Esophagus muscularis mucosa (tissue), 4 donors: ENCODE results near the gene LRRC41. TPM values are rescaled to one million over a fixed set of nuclear protein-coding genes. Genes with fewer than 3 reads are reported as not detected.

Experiments
- DNase-seq: peaks from one replicate; pipeline ENCODE4 v3.0.0-alpha.2; 2017; ENCODE audit errors: extremely low spot score
- H3K27ac ChIP-seq, 4 donors: fragments of 200-600 bp; sonication (generic); replicated peaks in 1 of 4; 1 replicate in 3 of 4; 2 replicates in 1 of 4; pipeline ENCODE4 v1.5.1; 2016 to 2019; ENCODE audit warnings: mild to moderate bottlenecking in 1 of 4
- H3K27me3 ChIP-seq, 4 donors: fragments of 200-600 bp; sonication (generic); one replicate each; pipeline versions ENCODE4 v1.5.1 to v1.6.0; 2016 to 2019
- H3K36me3 ChIP-seq, 4 donors: fragments of 200-600 bp; sonication (generic); one replicate each; pipeline ENCODE4 v1.5.1; 2016 to 2019
- H3K4me1 ChIP-seq, 4 donors: fragments of 200-600 bp; sonication (generic); one replicate each; pipeline ENCODE4 v1.5.1; 2016 to 2019
- H3K4me3 ChIP-seq, 4 donors: fragments of 200-600 bp; sonication (generic); 1 replicate in 2 of 4; 2 replicates in 2 of 4; pipeline ENCODE4 v1.5.1; 2016 to 2019; ENCODE audit warnings: mild to moderate bottlenecking in 4 of 4, moderate library complexity in 1 of 4
- H3K9me3 ChIP-seq, 4 donors: fragments of 200-600 bp; sonication (generic); 1 replicate in 3 of 4; 2 replicates in 1 of 4; pipeline ENCODE4 v1.5.1; 2016 to 2019
- EP300 ChIP-seq: sonication (generic); formaldehyde crosslinking; IDR thresholded peaks from one replicate; pipeline ENCODE4 v1.6.1; 2017; ENCODE audit warnings: antibody characterized with exemption
- POLR2A ChIP-seq: fragments of 450-650 bp; IDR thresholded peaks from one replicate; pipeline ENCODE4 v1.6.1; 2017; ENCODE audit warnings: antibody characterized with exemption, moderate library complexity, mild to moderate bottlenecking, low read depth
- POLR2AphosphoS5 ChIP-seq, 2 donors: sonication (generic); formaldehyde crosslinking; IDR thresholded peaks; one replicate each; pipeline ENCODE4 v1.6.1; 2017; ENCODE audit warnings: antibody characterized with exemption in 2 of 2
- WGBS: methylation state at CpG from one replicate; pipeline ENCODE4 v1.1.5; 2018; 5-methylcytosine and 5-hydroxymethylcytosine counted together
- intact Hi-C: fragments of 100-400 bp; cut with DNase I; formaldehyde crosslinking; loops from one replicate; pipeline ENCODE4 v1.15.1; 2023
- total RNA-seq, 4 donors: library from RNA; depleted of rRNA; stranded (reverse); fragments of >200 nt; gene quantifications; one replicate each; pipeline versions ENCODE4 v1.1.0 to v1.2.1, GENCODE V29; 2016
- TF ChIP-seq, protein P1 (sequence below), 3 experiments: fragments of 200-600 bp in 2 of 3; fragments of 450-650 bp in 1 of 3; sonication (generic) in 2 of 3; IDR thresholded peaks; one replicate each; pipeline ENCODE4 v1.5.1; 2017 to 2019; ENCODE audit warnings: antibody characterized with exemption in 3 of 3, mild to moderate bottlenecking in 2 of 3, moderate library complexity in 1 of 3

Gene LRRC41
- total RNA-seq, 4 donors from 2014 or later, result 59.0 to 81.1 (median 75.8) TPM

DNA sequence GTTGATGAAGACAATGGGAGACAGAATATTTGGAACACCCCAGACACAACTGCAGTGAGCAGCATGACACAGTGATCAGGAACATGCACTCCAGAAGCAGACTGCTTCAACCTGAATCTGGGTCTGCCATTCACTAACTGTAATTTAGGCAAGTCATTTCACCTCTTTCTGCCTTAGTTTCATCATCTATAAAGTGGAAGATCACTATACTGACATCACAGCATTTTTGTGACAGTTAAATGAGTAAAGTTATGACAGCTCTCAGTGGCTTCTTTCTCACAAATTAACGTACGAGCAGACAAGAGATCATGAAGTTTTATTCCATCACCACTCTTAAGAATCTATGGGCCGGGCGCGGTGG lies 14.3 kb downstream of the LRRC41 start:
- Histone ChIP-seq H3K4me3 (no peak overlapping the region), H3K27ac (no peak overlapping the region), H3K4me1 (no peaks in the 10 kb centered on the region), H3K9me3 (no peaks in the 10 kb centered on the region), H3K36me3 (peaks cover 22 to 91% (median 82%) of the 10 kb centered on the region in 4 donors), H3K27me3 (no peaks in the 10 kb centered on the region)
- TF ChIP-seq, protein P1, sequence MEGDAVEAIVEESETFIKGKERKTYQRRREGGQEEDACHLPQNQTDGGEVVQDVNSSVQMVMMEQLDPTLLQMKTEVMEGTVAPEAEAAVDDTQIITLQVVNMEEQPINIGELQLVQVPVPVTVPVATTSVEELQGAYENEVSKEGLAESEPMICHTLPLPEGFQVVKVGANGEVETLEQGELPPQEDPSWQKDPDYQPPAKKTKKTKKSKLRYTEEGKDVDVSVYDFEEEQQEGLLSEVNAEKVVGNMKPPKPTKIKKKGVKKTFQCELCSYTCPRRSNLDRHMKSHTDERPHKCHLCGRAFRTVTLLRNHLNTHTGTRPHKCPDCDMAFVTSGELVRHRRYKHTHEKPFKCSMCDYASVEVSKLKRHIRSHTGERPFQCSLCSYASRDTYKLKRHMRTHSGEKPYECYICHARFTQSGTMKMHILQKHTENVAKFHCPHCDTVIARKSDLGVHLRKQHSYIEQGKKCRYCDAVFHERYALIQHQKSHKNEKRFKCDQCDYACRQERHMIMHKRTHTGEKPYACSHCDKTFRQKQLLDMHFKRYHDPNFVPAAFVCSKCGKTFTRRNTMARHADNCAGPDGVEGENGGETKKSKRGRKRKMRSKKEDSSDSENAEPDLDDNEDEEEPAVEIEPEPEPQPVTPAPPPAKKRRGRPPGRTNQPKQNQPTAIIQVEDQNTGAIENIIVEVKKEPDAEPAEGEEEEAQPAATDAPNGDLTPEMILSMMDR (IDR thresholded peaks at IDR 0.05), result no peak
- TF ChIP-seq POLR2AphosphoS5 (IDR thresholded peaks at IDR 0.05) (no peak), EP300 (no peak), POLR2A (no peak)
- WGBS, result 94% methylated on average over 5 of the region's 5 CpGs
- no peak for DNase-seq
- intact Hi-C loops, result no loop called here

DNA sequence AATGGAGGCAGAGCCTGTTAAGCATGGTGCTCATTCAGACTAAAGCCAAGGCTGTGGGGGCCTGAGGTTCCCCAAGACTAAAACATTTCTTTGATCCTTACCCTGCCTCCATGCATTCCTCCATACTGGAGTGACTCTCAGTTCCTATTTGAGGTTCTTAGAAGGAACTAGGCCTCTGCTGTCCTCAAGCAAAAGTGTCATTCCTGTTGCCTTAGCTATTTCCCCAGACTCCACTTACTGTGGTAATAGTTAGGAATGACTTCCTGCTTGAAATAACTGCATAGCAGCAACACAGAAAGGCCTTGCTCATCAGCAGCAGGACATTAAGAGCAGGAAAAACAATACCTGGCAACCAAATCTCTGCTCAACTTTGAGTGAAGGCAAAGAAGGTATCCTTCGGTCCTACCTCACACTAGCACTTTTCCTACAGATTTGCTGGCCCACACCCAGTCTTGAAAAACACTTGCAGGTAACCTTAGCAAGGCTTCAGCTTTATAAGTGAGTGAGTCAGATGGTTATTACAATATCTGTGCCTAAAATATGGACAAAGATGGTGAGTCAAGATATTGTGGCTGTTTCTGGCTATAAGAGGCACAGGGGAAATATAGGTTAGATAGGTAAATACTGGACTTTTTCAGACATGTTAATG lies 14.8 kb downstream of the LRRC41 start:
- H3K27ac ChIP-seq, result no peak overlapping the region
- no peaks in the 10 kb centered on the region for H3K9me3 ChIP-seq
- DNase-seq, result no peak
- TF ChIP-seq POLR2AphosphoS5 (IDR thresholded peaks at IDR 0.05) (no peak), EP300 (no peak), POLR2A (no peak)
- TF ChIP-seq, protein P1 (IDR thresholded peaks at IDR 0.05), result no peak
- 94% methylated on average over 1 of the region's 1 CpG for WGBS
- peaks cover 22 to 91% (median 81%) of the 10 kb centered on the region in 4 donors for H3K36me3 ChIP-seq
- H3K27me3 ChIP-seq, result no peaks in the 10 kb centered on the region
- no peak overlapping the region for H3K4me3 ChIP-seq
- no peaks in the 10 kb centered on the region for H3K4me1 ChIP-seq
- intact Hi-C loops, result no loop called here

DNA sequence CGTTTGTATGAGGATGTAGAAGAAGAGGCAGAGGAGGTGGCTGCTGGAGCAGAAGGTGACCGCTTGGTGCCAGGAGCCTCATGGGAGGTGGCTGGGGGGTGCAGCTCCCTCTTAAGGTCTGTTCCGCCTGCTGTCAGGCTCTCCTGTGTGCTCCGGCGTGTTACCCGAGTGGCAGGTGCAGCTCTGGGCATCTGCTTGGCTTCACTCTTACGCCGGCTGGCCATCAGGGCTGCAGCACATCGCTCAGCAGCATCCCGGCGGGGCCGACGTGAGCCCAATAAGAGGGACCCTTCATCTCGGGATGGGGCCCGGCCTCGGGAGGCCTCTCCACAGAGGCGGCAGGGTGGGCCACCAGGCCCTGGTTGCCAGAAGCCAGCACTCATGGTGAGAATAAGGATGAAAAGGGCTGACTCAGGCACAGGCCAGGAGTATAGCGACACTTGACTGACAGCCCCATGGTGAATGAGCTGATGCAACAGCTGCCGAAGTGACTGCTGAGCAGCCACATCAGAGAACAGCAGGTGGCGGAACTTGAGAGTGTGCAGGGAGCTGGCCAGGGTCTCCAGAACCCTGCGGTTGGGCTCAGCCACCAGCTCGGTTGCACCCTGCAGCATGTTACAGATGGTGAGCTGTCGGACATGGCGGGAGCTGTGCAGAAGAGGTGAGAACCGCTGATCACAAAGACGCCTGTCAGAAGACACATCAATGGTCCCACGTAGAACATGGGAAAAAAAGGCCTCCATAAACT lies 17.5 kb downstream of the LRRC41 start:
- H3K27ac ChIP-seq, result no peak overlapping the region
- no peak overlapping the region for H3K4me3 ChIP-seq
- H3K9me3 ChIP-seq, result no peaks in the 10 kb centered on the region
- H3K27me3 ChIP-seq, result no peaks in the 10 kb centered on the region
- WGBS, result 89% methylated on average over 12 of the region's 27 CpGs
- H3K4me1 ChIP-seq, result no peaks in the 10 kb centered on the region
- DNase-seq, result no peak
- TF ChIP-seq EP300, result no peak
- TF ChIP-seq, protein P1 (IDR thresholded peaks at IDR 0.05), result no peak
- TF ChIP-seq POLR2A, result no peak
- no peak for TF ChIP-seq POLR2AphosphoS5 (IDR thresholded peaks at IDR 0.05)
- intact Hi-C loops, result no loop called here
- H3K36me3 ChIP-seq, result peaks cover 22 to 93% (median 85%) of the 10 kb centered on the region in 4 donors

DNA sequence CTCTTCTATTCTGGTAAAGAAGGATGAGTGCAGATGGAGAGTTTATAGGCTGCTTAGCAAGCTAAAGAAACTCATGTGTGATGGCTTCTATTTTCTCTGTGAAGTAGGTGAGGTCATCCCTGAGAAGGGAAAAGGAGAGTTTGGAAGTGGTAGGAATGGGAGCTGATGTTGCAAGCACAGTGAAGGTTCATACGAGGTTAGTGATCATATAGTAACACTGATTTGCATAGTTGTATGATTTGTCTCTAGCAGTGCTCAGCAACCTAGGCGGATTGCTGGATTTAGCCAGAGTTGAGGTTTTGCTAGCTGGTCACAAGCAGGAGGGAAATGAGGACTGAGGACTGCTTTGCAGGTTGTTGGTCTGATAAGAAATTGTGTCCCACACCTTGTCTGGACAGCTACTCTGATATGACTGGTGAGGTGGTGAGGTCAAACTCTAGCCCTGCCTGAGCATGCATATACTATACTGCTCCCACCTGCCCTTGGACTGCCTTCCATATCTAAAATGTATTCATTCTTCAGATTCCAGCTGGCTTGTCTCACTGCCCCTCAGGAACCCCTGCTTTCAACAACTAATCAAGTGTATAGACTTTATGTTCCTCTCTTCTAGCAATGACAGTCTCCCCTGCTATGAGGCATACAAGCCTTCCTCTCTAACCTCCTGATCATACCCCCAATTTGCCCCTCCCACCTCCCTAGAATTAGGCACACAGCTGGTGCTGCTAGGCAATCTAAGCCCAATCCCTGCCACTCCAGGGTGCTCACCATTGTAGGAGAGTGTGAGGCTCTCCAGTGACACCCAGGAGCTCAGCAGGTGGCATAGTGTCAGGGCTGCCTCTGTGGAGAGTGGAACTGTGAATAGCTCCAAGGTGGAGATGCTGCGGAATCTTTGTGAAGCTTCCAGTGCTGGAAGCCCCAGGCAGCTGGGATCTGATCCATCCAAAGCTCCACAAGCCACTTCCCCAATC lies 18.5 kb downstream of the LRRC41 start:
- Histone ChIP-seq H3K4me3 (no peak overlapping the region), H3K4me1 (no peaks in the 10 kb centered on the region), H3K9me3 (no peaks in the 10 kb centered on the region), H3K27me3 (no peaks in the 10 kb centered on the region), H3K27ac (no peak overlapping the region), H3K36me3 (peaks cover 26 to 98% (median 88%) of the 10 kb centered on the region in 4 donors)
- intact Hi-C loops, result no loop called here
- TF ChIP-seq EP300, result no peak
- no peak for TF ChIP-seq POLR2AphosphoS5 (IDR thresholded peaks at IDR 0.05)
- TF ChIP-seq POLR2A, result no peak
- TF ChIP-seq, protein P1 (IDR thresholded peaks at IDR 0.05), result no peak
- no peak for DNase-seq
- whole genome bisulfite sequencing, result 81% methylated on average over 3 of the region's 3 CpGs
